IMR-90 (cell line): Measurements from ENCODE around the gene NPNT. TPM values are rescaled to one million over a fixed set of nuclear protein-coding genes. Genes with fewer than 3 reads are reported as not detected.

Source experiments
- ATAC-seq: fragments of 200-7000 bp; cut with Tn5 transposase; 2 replicates; pipeline ENCODE4 v1.9.1; 2020; ENCODE audit warnings: low read depth, mild to moderate bottlenecking, moderate library complexity
- BruUV-seq: library from RNA; stranded (reverse); fragments of 400-500 nt; replicated peaks from 2 replicates; lab custom pipeline; 2021; lab: Mats Ljungman, UMichigan
- CTCF ChIA-PET: fragments of 300-600 bp; formaldehyde crosslinking; extraction: SDS; loops from one replicate; lab custom pipeline; 2021; ENCODE audit warnings: antibody characterized with exemption; lab: Yijun Ruan, JAX
- POLR2A ChIA-PET: fragments of 300-600 bp; sonication (Branson Sonifier 250); formaldehyde crosslinking; loops from one replicate; lab custom pipeline; 2022; ENCODE audit warnings: antibody characterized with exemption; ENCODE audit not compliant: unreplicated experiment; lab: Charles Lee
- DNase-seq: peaks from one replicate; pipeline ENCODE4 v3.0.0; 2013
- H2AFZ ChIP-seq: replicated peaks from 2 replicates; pipeline ENCODE3; 2013; ENCODE audit warnings: low read length, mild to moderate bottlenecking; ENCODE audit not compliant: poor library complexity
- H2AK5ac ChIP-seq: 2 replicates; pipeline ENCODE4 v1.6.1; 2013; ENCODE audit warnings: low read depth, low read length, inconsistent platforms
- H2AK9ac ChIP-seq: replicated peaks from 2 replicates; pipeline ENCODE3; 2013; ENCODE audit warnings: mild to moderate bottlenecking, low read depth, low read length, moderate library complexity; ENCODE audit not compliant: poor library complexity
- H2BK120ac ChIP-seq: 2 replicates; pipeline ENCODE4 v1.6.1; 2013; ENCODE audit warnings: low read depth, low read length, inconsistent platforms
- H2BK15ac ChIP-seq: 3 replicates; pipeline ENCODE4 v1.6.1; 2013; ENCODE audit warnings: low read depth, low read length, inconsistent platforms
- H2BK20ac ChIP-seq: 2 replicates; pipeline ENCODE4 v1.6.1; 2013; ENCODE audit warnings: low read depth, mild to moderate bottlenecking, inconsistent platforms, low read length, moderate library complexity
- H2BK5ac ChIP-seq: 2 replicates; pipeline ENCODE4 v1.6.1; 2013; ENCODE audit warnings: mild to moderate bottlenecking, low read depth, low read length, inconsistent platforms; ENCODE audit not compliant: poor library complexity, severe bottlenecking
- H3K14ac ChIP-seq: replicated peaks from 2 replicates; pipeline ENCODE4 v1.6.1; 2013; ENCODE audit warnings: low read depth, low read length, inconsistent platforms
- H3K18ac ChIP-seq: 2 replicates; pipeline ENCODE4 v1.6.1; 2013; ENCODE audit warnings: low read depth, low read length, control low read depth
- H3K23ac ChIP-seq: 2 replicates; pipeline ENCODE4 v1.6.1; 2013; ENCODE audit warnings: low read depth, low read length, inconsistent platforms
- H3K27ac ChIP-seq: 2 replicates; pipeline ENCODE4 v1.5.1; 2013; ENCODE audit warnings: mild to moderate bottlenecking, control low read depth, low read length; ENCODE audit not compliant: insufficient read depth
- H3K27me3 ChIP-seq: 2 replicates; pipeline ENCODE4 v1.6.1; 2013; ENCODE audit warnings: low read length; ENCODE audit not compliant: control insufficient read depth, insufficient read depth
- H3K36me3 ChIP-seq: 2 replicates; pipeline ENCODE4 v1.6.1; 2013; ENCODE audit warnings: low read length, mixed read lengths; ENCODE audit not compliant: control insufficient read depth, insufficient read depth
- H3K4ac ChIP-seq: 2 replicates; pipeline ENCODE4 v1.6.1; 2013; ENCODE audit warnings: low read depth, low read length, inconsistent platforms
- H3K4me1 ChIP-seq: 2 replicates; pipeline ENCODE4 v1.6.1; 2013; ENCODE audit warnings: low read length, mixed read lengths; ENCODE audit not compliant: control insufficient read depth, insufficient read depth
- H3K4me2 ChIP-seq: 2 replicates; pipeline ENCODE4 v1.6.1; 2013; ENCODE audit warnings: low read depth, mild to moderate bottlenecking, control low read depth, low read length, moderate library complexity
- H3K4me3 ChIP-seq: 2 replicates; pipeline ENCODE4 v1.5.1; 2013; ENCODE audit warnings: low read depth, mild to moderate bottlenecking, control low read depth, low read length, moderate library complexity; ENCODE audit not compliant: insufficient read depth
- H3K56ac ChIP-seq: 2 replicates; pipeline ENCODE4 v1.6.1; 2013; ENCODE audit warnings: low read length, inconsistent platforms; ENCODE audit not compliant: insufficient read depth; ENCODE audit errors: extremely low read depth
- H3K79me1 ChIP-seq, 2 experiments: 2 replicates each; pipeline ENCODE4 v1.6.1; 2013; ENCODE audit warnings: low read length in 2 of 2, inconsistent platforms in 1 of 2, low read depth in 1 of 2
- H3K9ac ChIP-seq: 2 replicates; pipeline ENCODE4 v1.6.1; 2013; ENCODE audit warnings: low read depth, low read length, control low read depth
- H3K9me1 ChIP-seq: 2 replicates; pipeline ENCODE4 v1.6.1; 2013; ENCODE audit warnings: low read length, inconsistent platforms; ENCODE audit not compliant: insufficient read depth
- H3K9me3 ChIP-seq: 2 replicates; pipeline ENCODE4 v1.6.1; 2013; ENCODE audit warnings: low read length; ENCODE audit not compliant: control insufficient read depth, insufficient read depth
- H4K20me1 ChIP-seq: 2 replicates; pipeline ENCODE4 v1.6.1; 2013; ENCODE audit warnings: low read length, inconsistent platforms; ENCODE audit not compliant: insufficient read depth
- H4K5ac ChIP-seq: 2 replicates; pipeline ENCODE4 v1.6.1; 2013; ENCODE audit warnings: mild to moderate bottlenecking, low read depth, low read length, control low read depth
- H4K8ac ChIP-seq, 2 experiments: 2 replicates each; pipeline ENCODE4 v1.6.1; 2013; ENCODE audit warnings: low read depth in 2 of 2, low read length in 2 of 2, control low read depth in 1 of 2, inconsistent platforms in 1 of 2
- H4K91ac ChIP-seq: 2 replicates; pipeline ENCODE4 v1.6.1; 2013; ENCODE audit warnings: low read depth, low read length, inconsistent platforms; ENCODE audit not compliant: insufficient read depth
- BHLHE40 ChIP-seq: fragments of 150-350 bp; IDR thresholded peaks from 2 replicates; pipeline ENCODE4 v1.6.1; 2016; ENCODE audit warnings: mild to moderate bottlenecking, low read depth, low read length
- CEBPB ChIP-seq: IDR thresholded peaks from 2 replicates; pipeline ENCODE4 v1.6.1; 2012; ENCODE audit warnings: low read depth, low read length, improper control_type of control experiment
- CHD1 ChIP-seq: IDR thresholded peaks from 2 replicates; pipeline ENCODE4 v1.6.1; 2012; ENCODE audit warnings: low read depth, low read length, improper control_type of control experiment
- RAD21 ChIP-seq: IDR thresholded peaks from 2 replicates; pipeline ENCODE4 v1.6.1; 2012; ENCODE audit warnings: low read length, improper control_type of control experiment
- RCOR1 ChIP-seq: IDR thresholded peaks from 2 replicates; pipeline ENCODE4 v1.6.1; 2012; ENCODE audit warnings: mild to moderate bottlenecking, low read length, improper control_type of control experiment; ENCODE audit not compliant: insufficient replicate concordance
- RFX5 ChIP-seq: IDR thresholded peaks from 2 replicates; pipeline ENCODE4 v1.8.0; 2012; ENCODE audit warnings: low read depth, mild to moderate bottlenecking, low read length, moderate library complexity
- SMC3 ChIP-seq: fragments of 150-350 bp; IDR thresholded peaks from 2 replicates; pipeline ENCODE4 v1.6.1; 2016; ENCODE audit warnings: low read depth, mild to moderate bottlenecking, antibody characterized with exemption, low read length, moderate library complexity
- WGBS, 2 experiments: methylation state at CpG; one replicate each; pipeline versions ENCODE4 v1.1.5 to v1.1.7; 2013; ENCODE audit warnings: missing lambda C conversion rate in 2 of 2; ENCODE audit not compliant: insufficient read length in 1 of 2; ENCODE audit errors: extremely low coverage in 2 of 2; 5-methylcytosine and 5-hydroxymethylcytosine counted together
- dilution Hi-C: fragments of 300-500 bp; cut with HindIII; formaldehyde crosslinking; loops from one replicate; pipeline ENCODE4 v1.14.3; 2018; ENCODE audit warnings: low sequenced_read_pairs; ENCODE audit not compliant: unreplicated experiment
- in situ Hi-C: fragments of 300-500 bp; cut with MboI; formaldehyde crosslinking; loops from 3 replicates; pipeline ENCODE4 v1.14.3; 2019; ENCODE audit warnings: low sequenced_read_pairs, inconsistent platforms, mixed read lengths
- intact Hi-C: fragments of 100-400 bp; cut with micrococcal nuclease; formaldehyde crosslinking; loops from 2 replicates; pipeline ENCODE4 v1.10.0; 2022
- polyA plus RNA-seq, 3 experiments: library from polyadenylated mRNA; depleted of rRNA; stranded (reverse); fragments of >200 nt; gene quantifications; 2 replicates each; pipeline ENCODE4 v1.2.3, GENCODE V29; 2012; ENCODE audit warnings: low replicate concordance in 1 of 3
- total RNA-seq: library from RNA; depleted of rRNA; stranded (reverse); fragments of >200 nt; gene quantifications from 2 replicates; pipeline ENCODE4 v1.2.3, GENCODE V29; 2012
- TF ChIP-seq, protein P1 (sequence below): conservative IDR thresholded peaks from 2 replicates; pipeline ENCODE4 v1.5.1; 2012; ENCODE audit warnings: mild to moderate bottlenecking, low read depth, low read length, improper control_type of control experiment
- TF ChIP-seq, protein P2 (sequence below): fragments of 150-350 bp; IDR thresholded peaks from 2 replicates; pipeline ENCODE4 v1.6.1; 2016; ENCODE audit warnings: low read depth, mild to moderate bottlenecking, low read length, moderate library complexity, borderline replicate concordance
- TF ChIP-seq, protein P3 (sequence below): fragments of 150-350 bp; IDR thresholded peaks from 2 replicates; pipeline ENCODE4 v1.6.1; 2017; ENCODE audit warnings: mild to moderate bottlenecking, antibody characterized with exemption, low read length, low read depth

Gene NPNT
- total and polyA plus RNA-seq, 2 of the 4 experiments (the other 2 are of a cell fraction): not detected

DNA sequence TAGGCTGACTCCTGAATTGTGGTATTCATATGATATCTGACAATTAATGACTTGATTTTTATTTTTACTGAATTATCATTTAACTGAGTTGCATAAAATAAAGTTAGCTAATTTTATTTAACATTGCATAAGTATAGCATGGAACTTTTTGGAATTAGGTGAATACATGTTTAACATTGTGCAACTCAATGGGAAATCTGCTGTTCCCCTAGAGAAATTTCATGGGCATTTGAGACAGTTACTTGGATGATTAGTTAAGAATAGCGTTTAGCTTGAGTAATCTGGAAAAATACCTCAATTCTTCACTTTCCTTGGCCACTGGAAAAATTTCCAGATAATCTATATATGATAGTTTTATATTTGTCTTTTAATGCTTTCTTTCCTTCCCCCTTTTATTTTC lies 42.5 kb downstream of the NPNT start:
- TF ChIP-seq, protein P1, sequence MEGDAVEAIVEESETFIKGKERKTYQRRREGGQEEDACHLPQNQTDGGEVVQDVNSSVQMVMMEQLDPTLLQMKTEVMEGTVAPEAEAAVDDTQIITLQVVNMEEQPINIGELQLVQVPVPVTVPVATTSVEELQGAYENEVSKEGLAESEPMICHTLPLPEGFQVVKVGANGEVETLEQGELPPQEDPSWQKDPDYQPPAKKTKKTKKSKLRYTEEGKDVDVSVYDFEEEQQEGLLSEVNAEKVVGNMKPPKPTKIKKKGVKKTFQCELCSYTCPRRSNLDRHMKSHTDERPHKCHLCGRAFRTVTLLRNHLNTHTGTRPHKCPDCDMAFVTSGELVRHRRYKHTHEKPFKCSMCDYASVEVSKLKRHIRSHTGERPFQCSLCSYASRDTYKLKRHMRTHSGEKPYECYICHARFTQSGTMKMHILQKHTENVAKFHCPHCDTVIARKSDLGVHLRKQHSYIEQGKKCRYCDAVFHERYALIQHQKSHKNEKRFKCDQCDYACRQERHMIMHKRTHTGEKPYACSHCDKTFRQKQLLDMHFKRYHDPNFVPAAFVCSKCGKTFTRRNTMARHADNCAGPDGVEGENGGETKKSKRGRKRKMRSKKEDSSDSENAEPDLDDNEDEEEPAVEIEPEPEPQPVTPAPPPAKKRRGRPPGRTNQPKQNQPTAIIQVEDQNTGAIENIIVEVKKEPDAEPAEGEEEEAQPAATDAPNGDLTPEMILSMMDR: no peak
- TF ChIP-seq RCOR1 (no peak), SMC3 (no peak), RAD21 (no peak), CEBPB (no peak), RFX5 (no peak), BHLHE40 (no peak), CHD1 (no peak)
- TF ChIP-seq, protein P2, sequence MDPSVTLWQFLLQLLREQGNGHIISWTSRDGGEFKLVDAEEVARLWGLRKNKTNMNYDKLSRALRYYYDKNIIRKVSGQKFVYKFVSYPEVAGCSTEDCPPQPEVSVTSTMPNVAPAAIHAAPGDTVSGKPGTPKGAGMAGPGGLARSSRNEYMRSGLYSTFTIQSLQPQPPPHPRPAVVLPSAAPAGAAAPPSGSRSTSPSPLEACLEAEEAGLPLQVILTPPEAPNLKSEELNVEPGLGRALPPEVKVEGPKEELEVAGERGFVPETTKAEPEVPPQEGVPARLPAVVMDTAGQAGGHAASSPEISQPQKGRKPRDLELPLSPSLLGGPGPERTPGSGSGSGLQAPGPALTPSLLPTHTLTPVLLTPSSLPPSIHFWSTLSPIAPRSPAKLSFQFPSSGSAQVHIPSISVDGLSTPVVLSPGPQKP: no peak
- TF ChIP-seq, protein P3, sequence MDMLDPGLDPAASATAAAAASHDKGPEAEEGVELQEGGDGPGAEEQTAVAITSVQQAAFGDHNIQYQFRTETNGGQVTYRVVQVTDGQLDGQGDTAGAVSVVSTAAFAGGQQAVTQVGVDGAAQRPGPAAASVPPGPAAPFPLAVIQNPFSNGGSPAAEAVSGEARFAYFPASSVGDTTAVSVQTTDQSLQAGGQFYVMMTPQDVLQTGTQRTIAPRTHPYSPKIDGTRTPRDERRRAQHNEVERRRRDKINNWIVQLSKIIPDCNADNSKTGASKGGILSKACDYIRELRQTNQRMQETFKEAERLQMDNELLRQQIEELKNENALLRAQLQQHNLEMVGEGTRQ: no peak

More for the DNA sequence above, 42.5 kb downstream of the NPNT start:
- Histone ChIP-seq H4K20me1 (no peaks in the 10 kb centered on the region), H4K8ac (no peak overlapping the region), H3K27ac (no peak overlapping the region), H2AK9ac (no peak overlapping the region), H3K4ac (no peak overlapping the region), H3K18ac (no peak overlapping the region), H3K9me1 (no peaks in the 10 kb centered on the region), H3K79me1 (no peaks in the 10 kb centered on the region), H4K5ac (no peak overlapping the region), H2BK120ac (no peak overlapping the region), H3K56ac (no peak overlapping the region), H2BK20ac (no peak overlapping the region), H3K9me3 (no peaks in the 10 kb centered on the region), H3K27me3 (no peaks in the 10 kb centered on the region), H3K23ac (no peak overlapping the region), H3K4me2 (no peak overlapping the region), H3K4me3 (no peak overlapping the region), H4K91ac (no peak overlapping the region), H3K14ac (no peak overlapping the region), H2BK5ac (no peak overlapping the region), H3K36me3 (no peaks in the 10 kb centered on the region), H2BK15ac (no peak overlapping the region), H2AK5ac (no peak overlapping the region), H2AFZ (no peak overlapping the region), H3K9ac (no peak overlapping the region), H3K4me1 (no peaks in the 10 kb centered on the region)
- ChIA-PET POLR2A (no interaction called here), CTCF (no interaction called here)
- ATAC-seq (no peak), DNase-seq (no peak)
- dilution Hi-C loops (no loop called here), intact Hi-C loops (no loop called here), in situ Hi-C loops (no loop called here)
- BruUV-seq: no TSS peak
- no CpG with 5 or more reads among the region's 1 CpG for WGBS, 2 experiments
